SK-N-SH treated with all-trans-retinoic acid at 6 μM for 48 hours (cell line): ENCODE data around the gene TBXAS1.

Source experiments
- ATAC-seq: fragments of 200-7000 bp; cut with Tn5 transposase; 3 replicates; pipeline ENCODE4 v1.9.1; 2020; ENCODE audit warnings: mild to moderate bottlenecking, moderate library complexity
- ARNTL ChIP-seq: fragments of 450-650 bp; formaldehyde crosslinking; IDR thresholded peaks from 2 replicates; pipeline ENCODE4 v1.5.0; 2020; ENCODE audit warnings: low read depth, mild to moderate bottlenecking, moderate library complexity, borderline replicate concordance
- BACH2 ChIP-seq: fragments of 250-450 bp; sonication (Bioruptor Pico); IDR thresholded peaks from 2 replicates; pipeline ENCODE4 v1.9.0; 2021; ENCODE audit warnings: mild to moderate bottlenecking, borderline replicate concordance
- CREB5 ChIP-seq: fragments of 250-450 bp; sonication (Bioruptor Pico); IDR thresholded peaks from 2 replicates; pipeline ENCODE4 v1.5.1; 2020; ENCODE audit warnings: low read depth, mild to moderate bottlenecking, moderate library complexity
- ESRRG ChIP-seq: fragments of 250-450 bp; sonication (Bioruptor Pico); IDR thresholded peaks from 2 replicates; pipeline ENCODE4 v1.6.1; 2021; ENCODE audit warnings: mild to moderate bottlenecking
- ISL1 ChIP-seq: fragments of 250-450 bp; sonication (Bioruptor Pico); IDR thresholded peaks from 2 replicates; pipeline ENCODE4 v2.1.2; 2022; ENCODE audit warnings: mild to moderate bottlenecking, moderate library complexity
- PATZ1 ChIP-seq: fragments of 250-450 bp; sonication (Bioruptor Pico); IDR thresholded peaks from 2 replicates; pipeline ENCODE4 v1.8.0; 2020; ENCODE audit warnings: mild to moderate bottlenecking, moderate library complexity, borderline replicate concordance
- PPARA ChIP-seq: fragments of 250-450 bp; sonication (Bioruptor Pico); IDR thresholded peaks from 2 replicates; pipeline ENCODE4 v1.5.0; 2020; ENCODE audit warnings: mild to moderate bottlenecking, borderline replicate concordance
- RARB ChIP-seq: fragments of 250-450 bp; sonication (Bioruptor Pico); IDR thresholded peaks from 2 replicates; pipeline ENCODE4 v1.8.0; 2021; ENCODE audit warnings: mild to moderate bottlenecking, moderate library complexity
- SNAI2 ChIP-seq: fragments of 250-450 bp; sonication (Bioruptor Pico); IDR thresholded peaks from 2 replicates; pipeline ENCODE4 v1.5.0; 2020; ENCODE audit warnings: mild to moderate bottlenecking, moderate library complexity
- TCF4 ChIP-seq: fragments of 250-450 bp; sonication (Bioruptor Pico); IDR thresholded peaks from 2 replicates; pipeline ENCODE4 v1.8.0; 2021; ENCODE audit warnings: mild to moderate bottlenecking, moderate library complexity, borderline replicate concordance
- TSHZ2 ChIP-seq: fragments of 250-450 bp; sonication (Bioruptor Pico); IDR thresholded peaks from 2 replicates; pipeline ENCODE4 v1.5.0; 2020; ENCODE audit warnings: mild to moderate bottlenecking, moderate library complexity
- ZC3H10 ChIP-seq: fragments of 250-450 bp; sonication (Bioruptor Pico); IDR thresholded peaks from 2 replicates; pipeline ENCODE4 v1.5.1; 2021; ENCODE audit warnings: mild to moderate bottlenecking, moderate library complexity
- ZFP3 ChIP-seq: fragments of 250-450 bp; sonication (Bioruptor Pico); IDR thresholded peaks from 2 replicates; pipeline ENCODE4 v1.5.0; 2020; ENCODE audit warnings: mild to moderate bottlenecking, moderate library complexity
- ZNF565 ChIP-seq: fragments of 450-650 bp; formaldehyde crosslinking; conservative IDR thresholded peaks from 2 replicates; pipeline ENCODE4 v1.5.0; 2020; ENCODE audit warnings: low read depth, mild to moderate bottlenecking, moderate library complexity
- ZNF70 ChIP-seq: fragments of 450-650 bp; formaldehyde crosslinking; IDR thresholded peaks from 2 replicates; pipeline ENCODE4 v1.5.0; 2020; ENCODE audit warnings: mild to moderate bottlenecking, moderate library complexity
- ZNF8 ChIP-seq: fragments of 450-650 bp; formaldehyde crosslinking; IDR thresholded peaks from 2 replicates; pipeline ENCODE4 v1.5.0; 2020; ENCODE audit warnings: mild to moderate bottlenecking, moderate library complexity
- TF ChIP-seq, protein P1 (sequence below): fragments of 250-450 bp; sonication (Bioruptor Pico); IDR thresholded peaks from 2 replicates; pipeline ENCODE4 v1.8.0; 2021; ENCODE audit warnings: low read depth, mild to moderate bottlenecking, moderate library complexity, borderline replicate concordance
- TF ChIP-seq, protein P2 (sequence below): fragments of 250-450 bp; sonication (Bioruptor Pico); IDR thresholded peaks from 2 replicates; pipeline ENCODE4 v1.5.1; 2021; ENCODE audit warnings: mild to moderate bottlenecking, moderate library complexity

Gene TBXAS1

DNA sequence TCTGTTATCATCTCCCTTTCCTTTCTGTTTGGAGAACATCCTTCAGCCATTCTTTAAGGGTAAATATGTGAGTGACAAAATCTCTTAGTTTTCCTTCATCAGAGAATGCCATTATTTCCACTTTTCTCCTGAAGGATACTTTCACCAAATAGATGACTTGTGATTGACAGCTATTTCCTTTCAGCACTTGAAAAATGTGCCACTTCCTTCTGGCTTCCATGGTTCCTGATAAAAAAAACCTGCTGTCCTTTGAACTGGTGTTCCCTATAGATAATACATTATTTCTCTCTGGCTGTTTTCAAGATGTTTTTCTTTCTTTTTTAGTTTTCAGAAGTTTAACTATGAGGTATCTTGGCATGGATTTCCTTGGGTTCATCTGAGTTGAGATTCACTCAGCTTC lies 79.7 kb downstream of the TBXAS1 start:
- TF ChIP-seq PPARA (no peak), CREB5 (CRISPR knock-in tag) (no peak), PATZ1 (CRISPR knock-in tag) (no peak), ZFP3 (CRISPR knock-in tag) (no peak), BACH2 (CRISPR knock-in tag) (no peak), SNAI2 (CRISPR knock-in tag) (no peak)
- TF ChIP-seq, protein P1, sequence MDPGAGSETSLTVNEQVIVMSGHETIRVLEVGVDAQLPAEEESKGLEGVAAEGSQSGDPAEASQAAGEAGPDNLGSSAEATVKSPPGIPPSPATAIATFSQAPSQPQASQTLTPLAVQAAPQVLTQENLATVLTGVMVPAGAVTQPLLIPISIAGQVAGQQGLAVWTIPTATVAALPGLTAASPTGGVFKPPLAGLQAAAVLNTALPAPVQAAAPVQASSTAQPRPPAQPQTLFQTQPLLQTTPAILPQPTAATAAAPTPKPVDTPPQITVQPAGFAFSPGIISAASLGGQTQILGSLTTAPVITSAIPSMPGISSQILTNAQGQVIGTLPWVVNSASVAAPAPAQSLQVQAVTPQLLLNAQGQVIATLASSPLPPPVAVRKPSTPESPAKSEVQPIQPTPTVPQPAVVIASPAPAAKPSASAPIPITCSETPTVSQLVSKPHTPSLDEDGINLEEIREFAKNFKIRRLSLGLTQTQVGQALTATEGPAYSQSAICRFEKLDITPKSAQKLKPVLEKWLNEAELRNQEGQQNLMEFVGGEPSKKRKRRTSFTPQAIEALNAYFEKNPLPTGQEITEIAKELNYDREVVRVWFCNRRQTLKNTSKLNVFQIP (CRISPR knock-in tag), result no peak
- TF ChIP-seq, all 23 proteins: peak for 0
- no peak for ATAC-seq

DNA sequence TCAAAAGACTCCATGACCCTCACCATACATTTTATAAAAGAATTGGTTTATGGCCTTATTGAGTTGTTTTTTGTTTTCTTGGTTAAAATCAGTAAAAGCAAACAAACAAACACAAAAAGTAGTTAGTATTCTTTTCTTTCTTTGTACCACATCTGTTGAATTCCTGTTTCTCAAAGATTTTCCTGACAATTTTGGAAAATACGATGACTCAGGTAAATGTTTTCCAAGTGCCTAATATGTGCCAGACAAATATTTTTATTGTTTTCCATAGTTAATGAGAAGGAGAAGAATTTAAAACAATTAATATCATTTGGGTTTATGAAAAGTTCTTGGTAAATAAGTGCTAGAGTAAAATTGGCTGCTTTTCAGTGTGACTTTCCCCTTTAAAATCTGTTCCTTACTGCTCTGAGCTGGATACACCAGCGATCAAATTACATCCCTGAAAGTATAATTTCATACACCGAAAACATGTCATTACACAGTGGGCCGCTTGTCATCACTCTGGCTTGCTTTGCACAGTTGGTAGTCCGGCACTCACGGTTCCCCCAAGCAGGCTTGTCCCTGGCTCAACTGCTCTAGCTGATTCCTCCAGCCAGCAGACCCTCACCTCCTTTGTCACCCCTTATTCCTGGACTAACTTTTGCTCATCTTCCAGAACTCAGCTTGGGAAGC lies 80.5 kb downstream of the TBXAS1 start:
- no peak for TF ChIP-seq TSHZ2 (CRISPR knock-in tag)
- TF ChIP-seq, protein P1 (CRISPR knock-in tag), result no peak
- no peak for TF ChIP-seq RARB (CRISPR knock-in tag)
- TF ChIP-seq ZNF565, result no peak
- no peak for TF ChIP-seq PPARA
- TF ChIP-seq, protein P2, sequence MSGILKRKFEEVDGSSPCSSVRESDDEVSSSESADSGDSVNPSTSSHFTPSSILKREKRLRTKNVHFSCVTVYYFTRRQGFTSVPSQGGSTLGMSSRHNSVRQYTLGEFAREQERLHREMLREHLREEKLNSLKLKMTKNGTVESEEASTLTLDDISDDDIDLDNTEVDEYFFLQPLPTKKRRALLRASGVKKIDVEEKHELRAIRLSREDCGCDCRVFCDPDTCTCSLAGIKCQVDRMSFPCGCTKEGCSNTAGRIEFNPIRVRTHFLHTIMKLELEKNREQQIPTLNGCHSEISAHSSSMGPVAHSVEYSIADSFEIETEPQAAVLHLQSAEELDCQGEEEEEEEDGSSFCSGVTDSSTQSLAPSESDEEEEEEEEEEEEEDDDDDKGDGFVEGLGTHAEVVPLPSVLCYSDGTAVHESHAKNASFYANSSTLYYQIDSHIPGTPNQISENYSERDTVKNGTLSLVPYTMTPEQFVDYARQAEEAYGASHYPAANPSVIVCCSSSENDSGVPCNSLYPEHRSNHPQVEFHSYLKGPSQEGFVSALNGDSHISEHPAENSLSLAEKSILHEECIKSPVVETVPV (CRISPR knock-in tag), result no peak
- no peak for TF ChIP-seq ZC3H10
- TF ChIP-seq ZNF70, result no peak
- no peak for TF ChIP-seq SNAI2 (CRISPR knock-in tag)
- no peak for TF ChIP-seq ZFP3 (CRISPR knock-in tag)
- TF ChIP-seq BACH2 (CRISPR knock-in tag), result no peak
- no peak for TF ChIP-seq ISL1 (CRISPR knock-in tag)
- TF ChIP-seq ZNF8 (CRISPR knock-in tag), result no peak
- TF ChIP-seq TCF4 (CRISPR knock-in tag), result no peak
- no peak for TF ChIP-seq ESRRG (CRISPR knock-in tag)
- TF ChIP-seq ARNTL, result no peak
- peak; percentile 96 for ATAC-seq
